Measurements from ENCODE around the gene CAD.

- peak; percentile 67 to 84 (median 79) for TF ChIP-seq CTCF (IDR thresholded peaks at IDR 0.05 in 4 of 5, conservative IDR thresholded peaks at IDR 0.05 in 1 of 5)
- TF ChIP-seq POLR2A (IDR thresholded peaks at IDR 0.05): no peak
Measured at GRCh38 chr2:27249891-27250651, 32.9 kb downstream of the CAD start.
